Naive thymus-derived CD4-positive, alpha-beta T cell (primary cell): Measurements from ENCODE around the gene PABPN1. TPM values are rescaled to one million over a fixed set of nuclear protein-coding genes. Genes with fewer than 3 reads are reported as not detected.

Experiments used
- ATAC-seq: fragments of 150-1000 bp; cut with Tn5 transposase; 2 replicates; pipeline ENCODE4 v1.10.0; 2021; ENCODE audit warnings: mild to moderate bottlenecking, moderate library complexity
- CTCF ChIA-PET: fragments of 350-600 bp; sonication (Branson Sonifier 250); formaldehyde crosslinking; loops from one replicate; lab custom pipeline; 2021; ENCODE audit warnings: antibody characterized with exemption; lab: Charles Lee
- POLR2A ChIA-PET: fragments of 350-600 bp; sonication (Branson Sonifier 250); formaldehyde crosslinking; loops from one replicate; lab custom pipeline; 2021; ENCODE audit warnings: antibody characterized with exemption, inconsistent platforms; lab: Charles Lee
- DNase-seq, 9 donors: peaks; one replicate each; pipeline versions ENCODE4 v3.0.0 to v3.0.0-alpha.2; 2020 to 2022; ENCODE audit warnings: mixed read lengths in 1 of 9
- H3K27ac ChIP-seq: one replicate; pipeline ENCODE4 v1.7.0; 2013; ENCODE audit warnings: mild to moderate bottlenecking, low read depth, low read length, moderate library complexity
- H3K27me3 ChIP-seq, 2 donors: one replicate each; pipeline ENCODE4 v1.7.0; 2013; ENCODE audit warnings: low read length in 2 of 2, mild to moderate bottlenecking in 2 of 2, moderate library complexity in 2 of 2; ENCODE audit not compliant: control insufficient read depth in 2 of 2, insufficient read depth in 2 of 2
- H3K36me3 ChIP-seq, 3 experiments: 1 replicate in 2 of 3; 2 replicates in 1 of 3; pipeline ENCODE4 v1.7.0; 2013; ENCODE audit warnings: low read length in 3 of 3, mild to moderate bottlenecking in 3 of 3, moderate library complexity in 1 of 3; ENCODE audit not compliant: insufficient read depth in 3 of 3, control insufficient read depth in 2 of 3
- H3K4me1 ChIP-seq, 2 donors: one replicate each; pipeline ENCODE4 v1.7.0; 2013; ENCODE audit warnings: low read length in 2 of 2, mild to moderate bottlenecking in 2 of 2, moderate library complexity in 1 of 2; ENCODE audit not compliant: control insufficient read depth in 2 of 2, insufficient read depth in 2 of 2
- H3K4me3 ChIP-seq: 2 replicates; pipeline ENCODE4 v1.7.0; 2013; ENCODE audit warnings: mild to moderate bottlenecking, low read length
- H3K9me3 ChIP-seq, 3 experiments: 1 replicate in 2 of 3; 2 replicates in 1 of 3; pipeline ENCODE4 v1.7.0; 2013; ENCODE audit warnings: low read length in 3 of 3; ENCODE audit not compliant: control insufficient read depth in 2 of 3
- H3K27ac Mint-ChIP-seq, 9 donors: one replicate each; pipeline ENCODE4 v1.8.0; 2020 to 2022; ENCODE audit warnings: mixed read lengths in 9 of 9, mild to moderate bottlenecking in 8 of 9, moderate library complexity in 5 of 9, inconsistent platforms in 2 of 9
- H3K27me3 Mint-ChIP-seq, 5 donors: one replicate each; pipeline ENCODE4 v1.8.0; 2021 to 2022; ENCODE audit warnings: mixed read lengths in 5 of 5, mild to moderate bottlenecking in 1 of 5
- H3K36me3 Mint-ChIP-seq, 5 donors: one replicate each; pipeline ENCODE4 v1.8.0; 2020 to 2022; ENCODE audit warnings: mixed read lengths in 5 of 5, mild to moderate bottlenecking in 3 of 5, inconsistent platforms in 1 of 5
- H3K4me1 Mint-ChIP-seq, 7 donors: one replicate each; pipeline ENCODE4 v1.8.0; 2020 to 2022; ENCODE audit warnings: mixed read lengths in 7 of 7, mild to moderate bottlenecking in 3 of 7, inconsistent platforms in 1 of 7
- H3K4me3 Mint-ChIP-seq, 10 donors: one replicate each; pipeline ENCODE4 v1.8.0; 2020 to 2022; ENCODE audit warnings: mild to moderate bottlenecking in 10 of 10, mixed read lengths in 10 of 10, moderate library complexity in 6 of 10, inconsistent platforms in 2 of 10
- H3K9me3 Mint-ChIP-seq, 11 donors: one replicate each; pipeline ENCODE4 v1.8.0; 2020 to 2022; ENCODE audit warnings: mixed read lengths in 11 of 11, mild to moderate bottlenecking in 4 of 11, inconsistent platforms in 1 of 11, moderate library complexity in 1 of 11
- intact Hi-C, 2 donors: fragments of 100-400 bp; cut with micrococcal nuclease; formaldehyde crosslinking; loops; one replicate each; pipeline ENCODE4 v1.15.1; 2023
- polyA plus RNA-seq, 2 donors: library from polyadenylated mRNA; unstranded; fragments of 300-500 nt; fragmentation: Illumina TruSeq; gene quantifications; one replicate each; pipeline ENCODE4 v1.2.3, GENCODE V29; 2021
- total RNA-seq, 6 experiments: library from RNA in 5 of 6; stranded (reverse) in 5 of 6; gene quantifications; 1 replicate in 5 of 6; 2 replicates in 1 of 6; pipeline ENCODE4 v1.2.3 and lab custom pipeline; 2021 to 2026

Gene PABPN1
- total and polyA plus RNA-seq, 7 experiments from 2014 or later: 57.5 to 213 (median 189) TPM

DNA sequence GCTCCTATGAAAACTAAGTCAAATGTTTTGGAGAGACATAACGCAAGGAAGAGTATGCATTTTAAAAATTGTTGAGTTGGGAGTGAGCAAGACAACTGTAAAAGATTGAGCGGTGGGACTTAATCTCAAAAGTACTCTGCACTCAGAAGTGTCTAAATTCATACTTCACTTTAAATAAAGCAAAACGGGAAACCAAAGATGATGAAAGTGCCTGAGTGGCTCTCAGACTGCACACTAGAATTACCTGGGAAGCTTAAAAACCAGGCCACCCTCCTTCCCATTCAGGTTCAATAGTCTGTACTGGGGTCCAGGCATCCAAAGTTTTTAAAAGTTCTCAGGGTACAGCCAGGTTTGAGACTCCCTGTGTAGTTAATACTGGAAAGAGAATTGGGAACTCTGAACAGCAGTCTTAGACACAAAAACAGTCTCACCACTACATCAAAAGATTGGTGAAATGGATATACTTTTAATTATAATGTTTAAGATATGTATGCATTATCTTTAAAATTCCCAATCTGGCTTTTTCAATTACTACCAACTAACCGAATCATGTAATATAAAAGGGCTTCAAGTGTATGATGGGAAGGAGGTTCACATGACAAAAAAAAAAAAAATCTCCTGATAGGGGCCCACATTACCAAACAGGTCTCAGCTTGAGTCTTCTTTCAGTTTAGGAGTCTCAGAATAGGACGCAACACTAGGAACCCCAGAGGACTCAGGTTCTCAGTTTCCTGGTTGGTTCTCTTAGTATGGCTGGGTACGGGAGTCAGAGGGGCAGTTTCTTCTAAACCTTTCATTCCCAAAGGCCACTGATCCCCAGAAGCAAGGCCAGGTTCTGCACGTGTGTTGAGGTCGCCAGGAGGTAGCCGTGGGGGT lies 36.4 kb upstream of the PABPN1 start:
- ATAC-seq (no peak), DNase-seq (peak in 2 of 9 donors; percentile 8 to 17)
- Mint-ChIP-seq H3K4me1 (peaks cover 15 to 37% (median 30%) of the 10 kb centered on the region in 7 donors), H3K9me3 (no peaks in the 10 kb centered on the region), H3K4me3 (peak overlapping the region; percentile 90 to 100 (median 96)), H3K36me3 (peaks cover 0 to 1% (median 0%) of the 10 kb centered on the region in 5 donors), H3K27ac (peak overlapping the region; percentile 76 to 94 (median 90)), H3K27me3 (no peaks in the 10 kb centered on the region)
- peak overlapping the region; percentile 84 for H3K4me3 ChIP-seq
- peaks cover 0 to 8% (median 0%) of the 10 kb centered on the region in 3 experiments for H3K36me3 ChIP-seq
- ChIA-PET CTCF (interaction anchor here (1.1 to 2.5 kb wide), 2 partner anchors 11 to 22 kb away, joined by 3 to 13 read pairs; no protein-coding TSS in a partner anchor), POLR2A (interaction anchor here (0.6 to 10.7 kb wide), 6 partner anchors 9 to 251 kb away, joined by 3 to 135 read pairs (median 7); partner anchors contain the start of genes ACIN1, C14orf119, PABPN1 and PPP1R3E)
- H3K27ac ChIP-seq: peak overlapping the region; percentile 89
- no peaks in the 10 kb centered on the region for H3K9me3 ChIP-seq
- H3K27me3 ChIP-seq: no peaks in the 10 kb centered on the region
- intact Hi-C loops: no loop called here
- H3K4me1 ChIP-seq: peaks cover 3 to 6% of the 10 kb centered on the region in 2 donors

DNA sequence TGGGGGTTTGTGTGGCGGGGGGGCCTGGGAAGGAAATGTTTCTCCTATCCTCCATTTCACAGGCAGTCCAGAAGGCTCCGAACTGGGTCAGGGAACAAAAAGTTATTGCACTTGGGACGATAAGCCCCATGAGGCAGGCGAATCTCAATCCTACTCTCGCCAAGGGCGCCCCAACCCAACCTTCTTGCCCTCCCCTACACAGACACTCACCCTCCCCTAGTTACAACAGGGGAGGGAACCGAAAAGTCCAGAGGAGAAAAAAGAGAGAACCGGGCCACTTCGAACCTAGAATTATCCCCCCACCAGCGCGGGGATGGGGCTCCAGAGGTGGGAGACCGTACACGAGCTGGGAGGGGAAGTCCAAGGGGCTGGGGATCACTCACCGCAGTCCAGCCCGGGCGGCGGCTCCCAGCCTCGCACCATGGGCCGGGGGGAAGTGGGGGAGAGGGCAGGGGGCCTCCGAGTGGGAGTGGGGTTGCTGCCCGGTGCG lies 35.7 kb upstream of the PABPN1 start:
- Mint-ChIP-seq H3K9me3 (no peaks in the 10 kb centered on the region), H3K4me3 (peak overlapping the region; percentile 90 to 100 (median 96)), H3K27ac (peak overlapping the region; percentile 76 to 94 (median 90)), H3K4me1 (peaks cover 15 to 37% (median 30%) of the 10 kb centered on the region in 7 donors), H3K27me3 (no peaks in the 10 kb centered on the region), H3K36me3 (peaks cover 0 to 1% (median 0%) of the 10 kb centered on the region in 5 donors)
- peak overlapping the region; percentile 89 for H3K27ac ChIP-seq
- DNase-seq: peak in 1 of 9 donors; percentile 40
- peak; percentile 22 for ATAC-seq
- peaks cover 0 to 8% (median 0%) of the 10 kb centered on the region in 3 experiments for H3K36me3 ChIP-seq
- intact Hi-C loops: loop anchor here (1.0 kb wide), 6 partner anchors 10 to 271 kb away; partner anchors contain the start of genes ACIN1 (in 2 of the 2), C14orf119 (in 2 of the 2), PABPN1 (in 2 of the 2) and NGDN (in 1 of the 2)
- no peaks in the 10 kb centered on the region for H3K9me3 ChIP-seq
- POLR2A ChIA-PET: interaction anchor here (0.6 to 10.7 kb wide), 12 partner anchors 9 to 1551 kb away, joined by 3 to 135 read pairs (median 4); partner anchors contain the start of genes ACIN1, C14orf119, PABPN1 and PPP1R3E
- H3K27me3 ChIP-seq: no peaks in the 10 kb centered on the region
- H3K4me3 ChIP-seq: peak overlapping the region; percentile 84
- peaks cover 3 to 6% of the 10 kb centered on the region in 2 donors for H3K4me1 ChIP-seq
- CTCF ChIA-PET: interaction anchor here (1.0 to 2.5 kb wide), 6 partner anchors 10 to 35 kb away, joined by 3 to 13 read pairs (median 4); partner anchors contain the start of gene PABPN1

DNA sequence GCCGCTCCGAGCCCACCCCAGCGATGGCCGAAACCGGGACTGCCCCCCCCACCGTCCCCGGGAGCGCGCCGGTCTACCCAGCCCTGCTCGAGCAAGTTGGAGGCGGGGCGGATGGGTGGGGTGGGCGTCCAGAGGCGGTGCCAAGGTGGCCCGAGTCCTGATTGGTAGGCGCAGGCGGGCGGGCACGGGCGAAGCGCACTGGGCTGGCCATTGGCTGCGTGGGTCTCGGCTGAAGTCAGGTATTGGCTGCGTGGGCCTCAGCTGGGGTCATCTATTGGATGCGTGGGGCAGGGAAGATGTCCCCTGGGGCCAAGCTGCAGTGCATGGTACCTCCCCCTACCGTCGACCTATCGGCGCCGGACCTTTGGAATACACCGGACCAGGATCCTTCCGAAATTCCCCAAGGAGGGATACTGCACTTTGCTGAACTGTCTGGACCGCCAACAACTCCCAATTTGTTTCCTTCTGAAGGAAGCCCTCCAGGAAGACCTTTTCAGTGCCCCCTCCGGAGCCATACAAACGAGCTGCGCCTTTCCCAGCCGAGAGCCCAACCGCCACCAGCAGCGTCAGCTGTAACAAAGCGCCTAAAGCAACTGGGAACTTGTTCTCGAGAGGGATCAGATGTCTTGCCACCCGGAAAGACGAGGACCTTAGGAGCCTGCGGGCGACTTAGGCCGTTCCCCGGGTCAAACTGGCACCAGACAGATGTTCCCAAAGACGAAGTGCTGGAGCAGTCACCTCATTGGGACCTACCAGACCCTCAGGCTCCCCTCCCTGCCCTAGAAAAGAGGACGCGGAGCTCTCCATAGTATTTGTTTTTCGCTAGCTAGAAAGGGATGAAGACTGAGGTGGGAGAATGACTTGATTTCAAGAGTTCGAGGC lies 35.0 kb upstream of the PABPN1 start, which contains the start of gene HOMEZ:
Gene HOMEZ, minus strand, starts transcription at position 113 of the 882 bp plus-strand sequence. CDS start 180 bp downstream, outside the sequence.
- ChIA-PET POLR2A (interaction anchor here (0.7 to 10.7 kb wide), 15 partner anchors 8 to 1551 kb away, joined by 3 to 135 read pairs (median 3); partner anchors contain the start of genes ACIN1, C14orf119, PABPN1 and PPP1R3E), CTCF (interaction anchor here (0.6 to 2.5 kb wide), 8 partner anchors 9 to 35 kb away, joined by 3 to 13 read pairs (median 4); partner anchors contain the start of gene PABPN1)
- Histone ChIP-seq H3K36me3 (peaks cover 0 to 8% (median 0%) of the 10 kb centered on the region in 3 experiments), H3K9me3 (no peaks in the 10 kb centered on the region), H3K27me3 (no peaks in the 10 kb centered on the region), H3K4me1 (peaks cover 3 to 6% of the 10 kb centered on the region in 2 donors), H3K27ac (peak within 1 kb of the TSS; percentile 89), H3K4me3 (peak within 1 kb of the TSS; percentile 84)
- Mint-ChIP-seq H3K4me1 (peaks cover 15 to 37% (median 30%) of the 10 kb centered on the region in 7 donors), H3K27me3 (no peaks in the 10 kb centered on the region), H3K27ac (peak within 1 kb of the TSS; percentile 83 to 98 (median 93)), H3K4me3 (peak within 1 kb of the TSS; percentile 92 to 100 (median 96)), H3K36me3 (peaks cover 0 to 1% (median 0%) of the 10 kb centered on the region in 5 donors), H3K9me3 (no peaks in the 10 kb centered on the region)
- intact Hi-C loops: loop anchor here (1.0 kb wide), 6 partner anchors 9 to 270 kb away; partner anchors contain the start of genes ACIN1 (in 2 of the 2), C14orf119 (in 2 of the 2), PABPN1 (in 2 of the 2) and NGDN (in 1 of the 2)
- DNase-seq (peak; percentile 89 to 97 (median 94)), ATAC-seq (peak; percentile 99)

DNA sequence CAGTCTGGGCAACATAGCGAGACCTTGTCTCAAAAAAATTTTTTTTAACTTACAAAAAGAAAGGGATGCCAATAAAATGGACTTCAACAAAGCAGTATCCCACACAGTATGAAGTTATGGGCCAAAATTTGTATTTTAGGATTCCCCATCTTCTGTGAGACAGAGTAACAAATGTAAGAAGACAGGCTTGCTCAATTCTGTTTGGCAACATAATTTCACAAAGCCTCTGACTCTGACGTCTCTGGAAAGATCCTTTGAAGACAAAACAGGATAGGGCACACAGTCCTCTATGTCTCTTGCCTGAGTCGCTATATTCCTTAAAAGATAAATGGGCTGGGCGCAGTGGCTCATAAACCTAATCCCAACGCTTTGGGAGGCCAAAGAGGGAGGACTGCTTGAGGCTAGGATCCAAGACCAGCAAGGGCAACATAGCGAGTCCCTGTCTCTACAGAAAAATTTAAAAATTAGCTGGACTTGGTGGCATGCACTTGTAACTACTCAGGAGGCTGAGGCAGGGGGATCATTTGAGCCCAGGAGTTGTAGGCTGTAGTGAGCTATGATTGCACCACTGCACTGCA lies 34.3 kb upstream of the PABPN1 start:
- H3K4me3 ChIP-seq: peak overlapping the region; percentile 84
- Mint-ChIP-seq H3K4me3 (peak overlapping the region; percentile 92 to 100 (median 96)), H3K27me3 (no peaks in the 10 kb centered on the region), H3K4me1 (peaks cover 15 to 37% (median 30%) of the 10 kb centered on the region in 7 donors), H3K27ac (peak overlapping the region; percentile 83 to 98 (median 92)), H3K9me3 (no peaks in the 10 kb centered on the region), H3K36me3 (peaks cover 0 to 1% (median 0%) of the 10 kb centered on the region in 5 donors)
- ChIA-PET CTCF (interaction anchor here (0.6 to 2.5 kb wide), 6 partner anchors 9 to 24 kb away, joined by 3 to 13 read pairs (median 6); no protein-coding TSS in a partner anchor), POLR2A (interaction anchor here (0.7 to 10.7 kb wide), 11 partner anchors 7 to 357 kb away, joined by 3 to 135 read pairs (median 3); partner anchors contain the start of genes ACIN1, C14orf119, PABPN1 and PPP1R3E)
- H3K9me3 ChIP-seq: no peaks in the 10 kb centered on the region
- H3K4me1 ChIP-seq: peaks cover 3 to 6% of the 10 kb centered on the region in 2 donors
- H3K36me3 ChIP-seq: peaks cover 0 to 8% (median 0%) of the 10 kb centered on the region in 3 experiments
- no peak for ATAC-seq
- intact Hi-C loops: loop anchor here (1.0 kb wide), 6 partner anchors 8 to 269 kb away; partner anchors contain the start of genes ACIN1 (in 2 of the 2), C14orf119 (in 2 of the 2), PABPN1 (in 2 of the 2) and NGDN (in 1 of the 2)
- no peak for DNase-seq
- peak overlapping the region; percentile 89 for H3K27ac ChIP-seq
- no peaks in the 10 kb centered on the region for H3K27me3 ChIP-seq
